ENCODE measurements around the gene PROX2. TPM values are rescaled to one million over a fixed set of nuclear protein-coding genes. Genes with fewer than 3 reads are reported as not detected.
A peak's percentile ranks its signal among the peaks of the same experiment; 100 is the strongest.

The PROX2 gene
- total RNA-seq, 2 experiments from 2014 or later: not detected

DNA sequence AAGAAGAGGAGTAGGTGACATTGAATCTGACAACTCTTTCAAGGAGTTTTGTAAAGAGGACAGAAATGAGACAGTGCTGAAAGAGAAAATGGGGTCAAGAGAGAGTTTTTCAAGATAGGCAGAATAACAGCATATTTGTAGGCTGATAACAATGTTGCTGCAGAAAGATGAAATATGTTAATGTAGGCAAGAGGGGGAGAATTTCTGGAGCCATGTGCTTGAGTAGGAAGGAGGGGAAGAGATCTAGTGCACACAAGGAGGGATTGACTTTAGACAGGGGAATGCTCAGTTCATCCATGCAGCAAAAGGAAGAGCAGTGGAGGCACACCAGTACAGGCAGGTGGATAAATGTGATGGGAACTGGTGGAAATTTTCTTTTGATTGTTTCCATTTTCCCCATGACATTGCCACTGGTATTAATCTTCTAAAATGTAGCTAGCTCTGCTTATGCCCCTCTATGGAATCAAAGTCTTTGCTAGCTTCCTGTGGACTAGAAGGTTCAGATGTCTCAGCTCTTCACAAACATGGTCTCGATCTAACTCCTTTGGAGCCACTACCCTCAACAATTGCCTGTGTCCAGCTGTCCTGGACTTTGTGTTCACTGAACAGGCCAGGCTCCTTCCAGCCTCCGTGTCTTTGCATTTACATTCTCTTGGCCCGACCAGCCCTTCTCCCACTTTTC is 9.1 kb downstream of the PROX2 start:
- POLR2A ChIA-PET: interaction anchor here (1.9 to 3.2 kb wide), 2 partner anchors 9 to 14 kb away, joined by 7 to 54 read pairs; partner anchors contain the start of genes DLST and PROX2
- CTCF ChIA-PET: interaction anchor here (1.0 to 5.5 kb wide), 6 partner anchors 14 to 258 kb away, joined by 3 to 53 read pairs (median 5); partner anchors contain the start of gene DLST
- H3K4me3 Mint-ChIP-seq: no peak overlapping the region
- H3K36me3 Mint-ChIP-seq (ENCODE audit: low read depth): no peaks in the 10 kb centered on the region
- H3K4me1 Mint-ChIP-seq: peaks cover 19% of the 10 kb centered on the region
- H3K27ac Mint-ChIP-seq: no peak overlapping the region
- DNase-seq: no peak
- no peaks in the 10 kb centered on the region for H3K9me3 Mint-ChIP-seq
- H3K27me3 Mint-ChIP-seq: no peaks in the 10 kb centered on the region

- H3K9me3 Mint-ChIP-seq: no peaks in the 10 kb centered on the region
- H3K36me3 Mint-ChIP-seq (ENCODE audit: low read depth): no peaks in the 10 kb centered on the region
- DNase-seq: no peak
- H3K27me3 Mint-ChIP-seq: no peaks in the 10 kb centered on the region
- H3K4me1 Mint-ChIP-seq: peaks cover 19% of the 10 kb centered on the region
- no peak overlapping the region for H3K27ac Mint-ChIP-seq
- ChIA-PET CTCF (interaction anchor here (6.1 to 8.9 kb wide), 2 partner anchors 33 to 40 kb away, joined by 64 to 285 read pairs; no protein-coding TSS in a partner anchor), POLR2A (interaction anchor here (4.9 kb wide), 1 partner anchor 17 kb away, joined by 42 read pairs; the partner anchor contains the start of gene DLST)
- H3K4me3 Mint-ChIP-seq: no peak overlapping the region
Measured at GRCh38 chr14:74865156-74865555, 10.8 kb downstream of the PROX2 start.

GRCh38 chr14:74864198-74864597 is 11.7 kb downstream of the PROX2 start:
- DNase-seq: no peak
- Mint-ChIP-seq H3K4me1 (peaks cover 19% of the 10 kb centered on the region), H3K36me3 (ENCODE audit: low read depth) (no peaks in the 10 kb centered on the region), H3K4me3 (no peak overlapping the region), H3K27ac (no peak overlapping the region), H3K9me3 (no peaks in the 10 kb centered on the region), H3K27me3 (no peaks in the 10 kb centered on the region)
- POLR2A ChIA-PET: interaction anchor here (4.9 kb wide), 1 partner anchor 18 kb away, joined by 42 read pairs; the partner anchor contains the start of gene DLST
- CTCF ChIA-PET: interaction anchor here (1.4 to 8.9 kb wide), 5 partner anchors 11 to 223 kb away, joined by 4 to 285 read pairs (median 99); partner anchors contain the start of gene PROX2

DNA sequence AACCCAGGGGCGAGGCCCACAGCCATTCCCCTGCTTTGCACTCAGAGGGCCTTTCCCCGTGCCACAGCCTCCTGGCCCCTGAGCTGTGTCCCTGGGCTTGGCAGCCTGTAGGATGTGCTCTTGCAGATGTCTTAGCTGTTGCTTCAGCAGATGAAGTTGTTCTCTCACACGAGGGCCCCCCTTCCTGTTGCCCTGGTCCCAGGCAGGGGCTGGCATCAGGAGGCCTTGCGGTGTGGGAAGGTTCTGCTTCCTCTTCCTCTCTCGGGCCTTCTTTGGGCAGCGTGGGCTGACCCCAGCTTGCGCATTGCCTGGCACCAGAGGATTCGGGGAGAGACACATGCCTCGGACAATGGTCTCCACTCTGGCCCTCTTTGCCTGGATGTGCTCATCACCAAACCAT is 12.7 kb downstream of the PROX2 start:
- POLR2A ChIA-PET: interaction anchor here (0.8 to 4.9 kb wide), 4 partner anchors 9 to 43 kb away, joined by 3 to 42 read pairs (median 8); partner anchors contain the start of genes DLST and PROX2
- no peaks in the 10 kb centered on the region for H3K36me3 Mint-ChIP-seq (ENCODE audit: low read depth)
- peaks cover 19% of the 10 kb centered on the region for H3K4me1 Mint-ChIP-seq
- CTCF ChIA-PET: interaction anchor here (1.0 to 8.9 kb wide), 7 partner anchors 10 to 224 kb away, joined by 4 to 285 read pairs (median 64); partner anchors contain the start of gene PROX2
- H3K4me3 Mint-ChIP-seq: no peak overlapping the region
- H3K27me3 Mint-ChIP-seq: no peaks in the 10 kb centered on the region
- no peak for DNase-seq
- H3K9me3 Mint-ChIP-seq: no peaks in the 10 kb centered on the region
- H3K27ac Mint-ChIP-seq: no peak overlapping the region

DNA sequence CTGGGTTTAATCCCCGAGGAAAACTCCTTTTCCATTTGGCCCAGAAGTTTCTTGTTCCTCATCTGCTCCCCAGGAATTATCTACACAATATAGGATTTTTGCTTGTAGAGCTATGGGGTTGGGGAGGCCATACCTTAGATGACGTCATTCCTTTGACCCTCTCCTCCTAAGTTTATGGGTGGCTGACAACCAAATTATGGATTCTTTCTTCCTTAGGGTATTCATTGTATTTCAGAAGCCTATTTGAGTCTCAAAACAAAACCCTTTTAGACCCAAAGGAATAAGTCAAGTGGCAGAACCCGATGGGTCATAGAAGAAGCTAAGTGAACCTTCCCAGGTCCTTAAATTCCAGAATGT is 14.2 kb downstream of the PROX2 start:
- ChIA-PET POLR2A (interaction anchor here (1.1 to 4.9 kb wide), 6 partner anchors 11 to 79 kb away, joined by 3 to 45 read pairs (median 8); partner anchors contain the start of genes DLST and PROX2), CTCF (interaction anchor here (0.6 to 8.9 kb wide), 33 partner anchors 9 to 438 kb away, joined by 3 to 285 read pairs (median 6); partner anchors contain the start of genes DLST, PROX2, RPS6KL1 and YLPM1)
- H3K4me3 Mint-ChIP-seq: no peak overlapping the region
- DNase-seq: no peak
- peaks cover 6% of the 10 kb centered on the region for H3K4me1 Mint-ChIP-seq
- H3K36me3 Mint-ChIP-seq (ENCODE audit: low read depth): no peaks in the 10 kb centered on the region
- H3K27me3 Mint-ChIP-seq: no peaks in the 10 kb centered on the region
- no peaks in the 10 kb centered on the region for H3K9me3 Mint-ChIP-seq
- no peak overlapping the region for H3K27ac Mint-ChIP-seq

GRCh38 chr14:74860899-74861733 is 14.8 kb downstream of the PROX2 start:
- ChIA-PET POLR2A (interaction anchor here (0.6 to 4.9 kb wide), 10 partner anchors 11 to 654 kb away, joined by 3 to 45 read pairs (median 4); partner anchors contain the start of genes DLST, NEK9 and PROX2), CTCF (interaction anchor here (0.7 to 8.9 kb wide), 62 partner anchors 8 to 439 kb away, joined by 3 to 285 read pairs (median 4); partner anchors contain the start of genes ACYP1, DLST, PROX2 and RPS6KL1)
- no peak overlapping the region for H3K4me3 Mint-ChIP-seq
- DNase-seq: peak; percentile 91
- no peaks in the 10 kb centered on the region for H3K36me3 Mint-ChIP-seq (ENCODE audit: low read depth)
- no peaks in the 10 kb centered on the region for H3K9me3 Mint-ChIP-seq
- H3K27ac Mint-ChIP-seq: no peak overlapping the region
- no peaks in the 10 kb centered on the region for H3K27me3 Mint-ChIP-seq
- H3K4me1 Mint-ChIP-seq: peaks cover under 1% of the 10 kb centered on the region

GRCh38 chr14:74859757-74860552 is 16.0 kb downstream of the PROX2 start:
- H3K36me3 Mint-ChIP-seq (ENCODE audit: low read depth): no peaks in the 10 kb centered on the region
- H3K4me3 Mint-ChIP-seq: no peak overlapping the region
- H3K4me1 Mint-ChIP-seq: no peaks in the 10 kb centered on the region
- no peaks in the 10 kb centered on the region for H3K27me3 Mint-ChIP-seq
- no peak overlapping the region for H3K27ac Mint-ChIP-seq
- H3K9me3 Mint-ChIP-seq: no peaks in the 10 kb centered on the region
- ChIA-PET POLR2A (interaction anchor here (0.6 to 3.8 kb wide), 4 partner anchors 23 to 656 kb away, joined by 3 to 45 read pairs (median 4); partner anchors contain the start of gene NEK9), CTCF (interaction anchor here (0.9 to 8.9 kb wide), 34 partner anchors 9 to 358 kb away, joined by 3 to 285 read pairs (median 6); partner anchors contain the start of genes ACYP1, DLST, NEK9 and PROX2)
- no peak for DNase-seq

DNA sequence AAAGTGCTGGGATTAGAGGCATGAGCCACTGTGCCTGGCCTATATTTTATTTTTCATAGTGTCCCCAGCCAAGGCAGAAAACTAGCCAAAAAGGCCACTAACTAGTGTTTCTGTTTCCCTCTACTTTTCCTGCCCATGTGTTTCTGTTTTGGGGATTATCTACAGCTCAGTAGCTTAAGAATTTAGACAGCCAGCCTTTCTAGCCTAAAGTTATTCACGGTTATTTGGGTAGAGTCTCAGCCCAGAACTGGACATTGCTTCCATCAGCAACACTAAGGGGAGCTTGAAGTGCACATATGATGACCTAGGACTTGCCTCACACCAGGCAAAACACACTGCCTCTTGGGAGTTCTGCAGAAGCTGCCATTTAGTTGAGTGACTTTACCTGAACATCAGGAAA is 17.9 kb downstream of the PROX2 start:
- no peak overlapping the region for H3K4me3 Mint-ChIP-seq
- DNase-seq: no peak
- H3K9me3 Mint-ChIP-seq: no peaks in the 10 kb centered on the region
- peaks cover 2% of the 10 kb centered on the region for H3K27me3 Mint-ChIP-seq
- POLR2A ChIA-PET: interaction anchor here (1.1 kb wide), 1 partner anchor 9 kb away, joined by 4 read pairs; no protein-coding TSS in a partner anchor
- CTCF ChIA-PET: interaction anchor here (1.0 to 8.9 kb wide), 7 partner anchors 16 to 249 kb away, joined by 3 to 285 read pairs (median 5); partner anchors contain the start of gene PROX2
- H3K36me3 Mint-ChIP-seq (ENCODE audit: low read depth): no peaks in the 10 kb centered on the region
- no peak overlapping the region for H3K27ac Mint-ChIP-seq
- peaks cover 4% of the 10 kb centered on the region for H3K4me1 Mint-ChIP-seq

- Mint-ChIP-seq H3K4me3 (no peak overlapping the region), H3K4me1 (peaks cover 11% of the 10 kb centered on the region), H3K36me3 (ENCODE audit: low read depth) (no peaks in the 10 kb centered on the region), H3K9me3 (no peaks in the 10 kb centered on the region), H3K27me3 (peaks cover 2% of the 10 kb centered on the region), H3K27ac (no peak overlapping the region)
- DNase-seq: no peak
- CTCF ChIA-PET: interaction anchor here (1.0 to 8.9 kb wide), 6 partner anchors 49 to 248 kb away, joined by 3 to 285 read pairs (median 4); no protein-coding TSS in a partner anchor
- POLR2A ChIA-PET: interaction anchor here (1.0 to 1.9 kb wide), 3 partner anchors 10 to 29 kb away, joined by 4 to 5 read pairs (median 4); no protein-coding TSS in a partner anchor
Measured at GRCh38 chr14:74856366-74856765, 19.6 kb downstream of the PROX2 start.

DNA sequence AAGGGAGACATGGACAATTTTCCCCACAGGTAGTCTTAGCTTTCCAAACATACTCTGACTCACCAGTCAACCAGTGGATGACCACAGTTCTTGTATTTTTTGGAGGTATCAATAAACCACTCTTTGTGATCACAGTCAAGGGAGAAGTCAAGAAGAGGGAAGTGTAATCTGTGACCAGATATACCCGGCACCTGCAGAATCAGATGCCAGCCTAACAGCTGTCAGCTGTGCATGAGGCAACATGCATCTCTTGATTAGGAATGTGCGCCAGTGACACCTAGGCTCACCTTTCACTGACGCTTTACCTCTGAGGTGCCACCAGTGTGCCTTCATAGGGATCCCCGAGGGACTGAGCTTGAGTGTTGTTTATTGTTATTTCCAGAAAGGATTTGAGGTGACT is 20.0 kb downstream of the PROX2 start:
- DNase-seq: no peak
- Mint-ChIP-seq H3K9me3 (no peaks in the 10 kb centered on the region), H3K4me3 (no peak overlapping the region), H3K27ac (no peak overlapping the region), H3K27me3 (peaks cover 2% of the 10 kb centered on the region), H3K36me3 (ENCODE audit: low read depth) (no peaks in the 10 kb centered on the region), H3K4me1 (peaks cover 11% of the 10 kb centered on the region)
- CTCF ChIA-PET: interaction anchor here (1.3 to 3.9 kb wide), 3 partner anchors 49 to 247 kb away, joined by 4 to 16 read pairs (median 5); no protein-coding TSS in a partner anchor
- POLR2A ChIA-PET: interaction anchor here (0.9 to 2.3 kb wide), 5 partner anchors 9 to 29 kb away, joined by 4 to 7 read pairs (median 4); partner anchors contain the start of gene DLST

DNA sequence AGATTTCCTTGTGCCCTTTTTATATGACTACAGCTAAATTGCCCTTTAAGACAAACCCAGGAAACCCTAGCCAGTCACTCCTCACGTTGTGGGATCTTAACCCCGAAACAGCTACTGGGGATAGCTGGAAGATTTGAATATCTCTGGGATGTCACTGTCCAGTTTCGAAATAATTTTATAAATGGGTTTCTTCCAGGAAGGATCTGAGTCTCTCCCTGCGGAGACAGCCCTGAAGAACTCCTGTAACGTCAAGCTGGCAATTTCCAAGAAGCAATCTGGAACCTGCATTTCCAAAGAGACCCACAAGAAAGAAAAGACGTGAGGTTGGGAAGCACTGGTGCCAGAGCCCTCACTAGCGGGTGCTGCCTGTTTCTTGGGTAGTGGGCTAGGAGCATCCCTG is 20.9 kb downstream of the PROX2 start:
- Mint-ChIP-seq H3K27ac (no peak overlapping the region), H3K36me3 (ENCODE audit: low read depth) (no peaks in the 10 kb centered on the region), H3K4me3 (no peak overlapping the region), H3K4me1 (peaks cover 11% of the 10 kb centered on the region), H3K9me3 (no peaks in the 10 kb centered on the region), H3K27me3 (peaks cover 2% of the 10 kb centered on the region)
- ChIA-PET POLR2A (interaction anchor here (0.9 to 2.3 kb wide), 3 partner anchors 13 to 30 kb away, joined by 4 to 7 read pairs (median 4); partner anchors contain the start of gene DLST), CTCF (interaction anchor here (0.8 to 3.9 kb wide), 2 partner anchors 20 to 50 kb away, joined by 4 to 16 read pairs; partner anchors contain the start of gene PROX2)
- DNase-seq: no peak

Measured in activated CD4-positive, alpha-beta memory T cell treated with anti-CD3 and anti-CD28 coated beads, Interleukin-2, amount 10 ng/mL, durations not matched to agents 7 days and 5 days (primary cell).